GM19238 (cell line): ENCODE results near the gene CASP1.
"Not testable (repeated sequence)": the region's sequence is repeated elsewhere in the genome, so short reads cannot be mapped to it uniquely, and the experiment has no call there.

Source experiments
- DNase-seq: peaks from one replicate; pipeline ENCODE4 v3.0.0; 2011; ENCODE audit warnings: low spot score; ENCODE audit not compliant: insufficient read length

The CASP1 gene

DNA sequence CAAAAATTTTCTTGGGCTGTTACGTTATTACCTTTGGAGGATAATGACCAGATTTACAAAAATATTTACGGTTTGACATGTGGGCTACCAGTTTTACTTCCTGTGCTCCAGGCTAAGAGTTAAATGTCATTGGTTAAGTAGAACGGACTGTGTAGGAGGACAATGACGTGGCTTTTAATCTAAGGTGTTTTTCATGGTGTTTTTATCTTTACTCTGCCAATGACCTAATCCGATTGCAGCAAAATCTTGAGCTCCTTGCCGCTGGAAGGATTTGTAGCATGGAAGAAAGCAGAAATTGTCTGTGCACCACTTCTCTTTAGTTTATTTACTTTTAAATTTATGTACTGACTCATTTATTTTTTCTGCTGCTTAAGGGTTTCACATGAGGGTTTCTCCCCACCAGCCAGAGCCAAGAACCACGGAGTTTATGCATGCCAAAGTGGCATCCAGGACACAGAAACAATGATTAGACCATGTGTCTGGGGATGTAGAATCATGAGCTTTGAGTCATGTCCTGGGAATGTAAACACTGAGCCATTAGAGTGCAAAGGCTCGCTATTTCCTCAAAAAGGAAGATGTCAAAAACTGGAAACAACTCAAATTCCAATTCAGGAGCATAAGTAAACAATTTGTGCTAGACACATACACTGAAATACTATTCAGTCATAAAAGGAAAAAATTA is 12.1 kb upstream of the CASP1 start:
- DNase-seq = no peak

GRCh38 chr11:105045676-105046296 is 10.8 kb upstream of the CASP1 start:
- DNase-seq = no peak

DNA sequence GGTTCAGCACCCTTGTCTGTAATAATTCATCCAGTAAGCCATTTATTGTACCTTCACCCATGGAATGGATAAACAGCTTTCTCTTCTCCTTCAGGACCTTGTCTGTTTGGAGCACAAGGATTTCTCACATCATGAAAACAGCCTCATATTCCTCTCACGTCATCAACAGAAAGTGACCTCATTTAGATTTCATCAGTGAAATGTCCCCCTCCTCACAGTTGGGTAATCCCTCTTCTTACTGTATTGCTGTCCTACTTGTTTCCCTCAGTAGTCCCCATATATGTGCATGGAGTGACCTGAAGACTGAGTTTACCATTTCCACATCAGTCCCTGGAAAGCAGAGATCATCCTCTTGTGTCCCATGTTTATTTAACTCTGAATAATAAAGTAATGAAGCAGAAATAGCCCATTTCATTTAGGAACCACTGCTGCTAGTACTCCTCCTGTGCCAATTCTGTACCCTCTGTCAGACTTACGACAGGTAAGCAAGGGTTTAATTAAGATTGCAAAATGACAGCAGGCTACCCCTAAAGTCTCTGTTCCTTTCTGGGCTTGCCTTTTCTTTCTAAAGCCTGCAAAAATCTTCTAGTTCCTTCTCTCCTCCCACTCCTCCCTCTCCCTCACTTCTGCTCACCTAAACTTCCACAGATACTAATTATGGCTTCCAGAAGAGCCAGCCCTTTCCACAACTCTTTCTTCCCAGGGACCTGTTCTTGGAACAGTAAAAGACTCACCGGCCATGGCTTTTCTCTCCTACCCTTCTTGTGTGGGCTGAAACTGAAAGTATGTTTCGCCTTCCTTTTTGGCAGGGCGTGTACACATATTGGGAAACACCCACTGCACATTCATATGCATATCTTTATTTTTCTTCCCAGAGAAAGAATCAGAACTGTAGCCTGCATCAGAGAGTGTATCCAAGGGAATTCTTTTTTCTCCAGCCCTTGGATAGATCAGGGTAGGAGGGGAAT is 9.9 kb upstream of the CASP1 start, which contains the start of gene CARD16:
TSS of gene CARD16 (minus strand) at position 779 of the 968 bp plus-strand sequence. CDS start at position 741, 38 bp downstream.
- not testable (repeated sequence) for DNase-seq

DNA sequence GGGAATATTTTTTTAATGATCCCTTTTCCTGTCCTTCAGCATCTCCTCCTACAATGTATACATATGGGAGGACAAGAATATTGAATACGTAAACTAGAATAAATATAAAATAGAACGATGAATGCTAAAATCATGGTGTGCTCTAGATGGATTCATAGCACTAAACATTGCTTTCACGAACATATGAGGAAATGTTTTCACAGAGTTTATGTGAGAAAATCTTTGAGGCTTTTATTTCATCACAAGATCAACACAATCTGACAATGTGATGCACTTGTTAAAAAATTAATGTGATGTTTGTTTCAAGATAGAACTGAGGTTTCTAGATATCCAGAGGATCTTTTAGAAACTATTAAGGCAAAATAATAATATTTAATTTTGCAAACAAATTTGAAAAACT is 7.2 kb upstream of the CASP1 start:
- no peak for DNase-seq

- no peak for DNase-seq
These were observed 5.8 kb upstream of the CASP1 start for GRCh38 chr11:105040703-105041102.

DNA sequence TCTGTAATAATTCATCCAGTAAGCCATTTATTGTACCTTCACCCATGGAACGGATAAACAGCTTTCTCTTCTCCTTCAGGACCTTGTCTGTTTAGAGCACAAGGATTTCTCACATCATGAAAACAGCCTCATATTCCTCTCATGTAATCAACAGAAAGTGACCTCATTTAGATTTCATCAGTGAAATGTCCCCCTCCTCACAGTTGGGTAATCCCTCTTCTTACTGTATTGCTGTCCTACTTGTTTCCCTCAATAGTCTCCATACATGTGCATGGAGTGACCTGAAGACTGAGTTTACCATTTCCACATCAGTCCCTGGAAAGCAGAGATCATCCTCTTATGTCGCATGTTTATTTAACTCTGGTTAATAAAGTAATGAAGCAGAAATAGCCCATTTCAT is 556 bp downstream of the CASP1 start:
- DNase-seq = not testable (repeated sequence)

- no peak for DNase-seq
These were observed 1.2 kb downstream of the CASP1 start for GRCh38 chr11:105033781-105034180.

GRCh38 chr11:105033343-105033742 is 1.6 kb downstream of the CASP1 start:
- DNase-seq = no peak

DNA sequence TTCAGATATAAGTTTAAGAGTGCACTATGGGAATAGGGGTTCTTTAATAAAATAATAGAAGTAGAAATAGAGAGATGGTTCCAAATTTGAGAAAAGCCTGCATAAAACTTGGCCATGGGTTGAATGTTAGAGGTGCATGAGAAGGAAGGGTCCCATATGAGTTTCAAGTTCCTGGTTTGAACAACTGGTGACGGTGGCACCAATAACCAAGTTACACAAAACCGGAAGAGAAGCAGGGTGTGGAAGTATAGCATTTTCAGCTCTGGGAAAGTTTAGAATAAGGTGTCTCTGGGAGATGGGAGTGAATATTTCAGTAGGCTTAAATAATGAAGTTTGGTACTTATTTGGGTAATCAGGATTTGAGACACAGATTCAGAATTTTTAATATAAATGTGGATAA is 2.4 kb downstream of the CASP1 start:
- no peak for DNase-seq

- DNase-seq = no peak
These were observed 7.3 kb downstream of the CASP1 start for GRCh38 chr11:105027678-105028077.

DNA sequence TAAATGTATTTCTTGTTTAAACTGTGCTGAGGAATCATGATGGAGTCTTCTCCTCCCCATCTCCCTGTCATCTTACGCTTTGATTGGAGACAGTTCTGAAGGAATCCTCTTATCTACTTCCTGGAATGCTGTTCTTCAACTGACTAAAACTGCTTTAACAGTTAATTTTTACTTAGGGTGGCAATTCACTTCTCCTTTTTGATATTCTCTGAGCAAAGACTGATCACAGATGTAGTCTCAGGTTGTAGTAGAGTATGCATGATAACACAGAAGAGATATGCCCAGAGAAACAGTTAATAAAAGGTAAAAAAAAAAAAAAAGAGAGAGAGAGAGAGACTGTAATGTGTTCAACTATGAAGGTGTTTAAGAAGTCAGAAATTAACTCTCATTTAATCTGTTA is 10.6 kb downstream of the CASP1 start:
- no peak for DNase-seq

- no peak for DNase-seq
These were observed 11.9 kb downstream of the CASP1 start, which contains the start of gene CASP5 for GRCh38 chr11:105023003-105023402. Gene CASP5 (minus strand): TSS chr11:105023168. CDS start chr11:105023136, 32 bp downstream.

GRCh38 chr11:105022527-105022926 is 12.4 kb downstream of the CASP1 start:
- DNase-seq = no peak

GRCh38 chr11:105007463-105007862 is 27.5 kb downstream of the CASP1 start:
- DNase-seq = no peak

GRCh38 chr11:105005451-105005845 is 29.5 kb downstream of the CASP1 start:
- DNase-seq = no peak

- DNase-seq = no peak
These were observed 30.9 kb downstream of the CASP1 start for GRCh38 chr11:105004021-105004420.

DNA sequence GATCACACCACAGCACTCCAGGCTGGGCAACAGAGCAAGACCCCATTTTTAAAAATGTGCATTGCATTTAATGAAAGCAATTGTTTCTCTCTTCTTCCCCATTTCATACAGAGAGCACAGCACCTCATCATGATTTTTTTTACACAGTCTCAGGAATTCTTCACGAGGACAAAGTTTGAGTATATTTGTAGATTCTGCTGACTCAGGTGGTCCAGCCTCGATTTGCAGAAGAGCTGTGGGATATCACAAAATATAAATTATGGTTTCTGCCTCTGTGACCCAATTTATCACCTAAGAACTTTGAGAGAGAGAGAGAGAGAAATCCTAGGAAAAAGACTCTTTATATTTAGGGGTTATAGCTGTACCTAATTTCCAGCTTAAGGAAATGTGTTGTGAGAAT is 31.8 kb downstream of the CASP1 start:
- DNase-seq = no peak

DNA sequence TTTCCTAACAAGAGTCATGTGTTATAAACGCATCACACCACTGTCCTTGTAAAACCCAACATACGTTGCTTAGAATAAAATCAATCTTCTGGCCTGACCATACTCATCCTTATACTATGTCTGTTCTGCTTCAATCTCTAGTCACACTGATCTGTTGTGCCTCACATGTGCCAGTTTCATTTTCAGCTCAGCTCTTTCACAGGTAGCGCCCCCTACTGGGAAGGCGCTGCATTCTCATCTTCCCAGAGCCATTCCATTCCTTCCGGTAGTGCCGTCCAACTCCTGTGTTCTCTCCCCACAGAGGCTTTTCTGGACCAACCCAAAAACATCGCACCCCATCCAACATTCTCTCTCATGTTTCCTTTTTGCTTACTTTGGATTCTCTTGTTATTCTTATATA is 34.1 kb downstream of the CASP1 start:
- DNase-seq = peak; percentile 2

DNA sequence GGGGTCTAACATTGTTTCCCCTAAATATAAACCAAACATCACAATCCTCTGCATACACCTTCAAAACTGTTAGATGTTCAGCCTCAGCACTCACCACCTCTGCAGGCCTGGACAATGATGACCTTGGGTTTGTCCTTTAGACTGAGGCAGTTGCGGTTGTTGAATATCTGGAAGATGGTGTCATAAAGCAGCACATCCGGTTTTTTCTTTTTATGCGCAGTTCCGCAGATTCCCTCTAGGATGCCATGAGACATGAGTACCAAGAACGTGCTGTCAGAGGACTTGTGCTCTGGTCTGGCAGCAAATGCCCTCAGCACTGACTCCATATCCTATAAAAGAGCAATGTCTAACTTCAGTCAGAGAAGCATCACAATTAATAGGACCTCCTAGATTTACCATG is 34.8 kb downstream of the CASP1 start:
- DNase-seq = no peak

- DNase-seq = no peak
These were observed 35.2 kb downstream of the CASP1 start for GRCh38 chr11:104999721-105000120.

GRCh38 chr11:104997288-104997687 is 37.7 kb downstream of the CASP1 start:
- no peak for DNase-seq

DNA sequence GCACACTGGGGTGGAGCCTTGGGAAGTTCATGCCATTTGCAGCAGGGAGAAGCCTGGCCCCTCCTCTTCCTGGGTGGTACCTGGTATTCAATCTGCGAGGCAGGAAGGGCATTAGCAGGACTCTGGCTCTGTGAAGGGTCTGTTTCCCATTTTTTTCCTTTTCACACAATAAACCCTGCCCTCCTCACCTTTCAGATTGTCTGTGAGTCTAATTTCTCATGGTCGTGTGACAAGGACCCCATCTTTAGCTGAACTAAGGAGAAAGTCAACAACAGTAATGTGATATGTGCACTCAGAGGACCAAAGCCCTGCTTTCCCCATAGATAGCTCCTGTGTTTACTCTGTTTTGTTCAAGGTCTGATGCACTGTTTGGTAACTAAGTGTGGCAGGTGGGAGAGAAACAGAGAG is 39.9 kb downstream of the CASP1 start:
- no peak for DNase-seq
